AG04450 (cell line): ENCODE measurements around the gene TMEM161A. TPM values are rescaled to one million over a fixed set of nuclear protein-coding genes. Genes with fewer than 3 reads are reported as not detected.
"Not testable (repeated sequence)": the region's sequence is repeated elsewhere in the genome, so short reads cannot be mapped to it uniquely, and the experiment has no call there.

Source experiments
- CTCF ChIA-PET: fragments of 300-600, 350-600 bp; formaldehyde crosslinking; extraction: SDS; loops from one replicate; lab custom pipeline; 2022; ENCODE audit warnings: antibody characterized with exemption, inconsistent platforms; lab: Charles Lee
- POLR2A ChIA-PET: fragments of 350-600 bp; formaldehyde crosslinking; extraction: SDS; loops from one replicate; lab custom pipeline; 2021; ENCODE audit warnings: antibody characterized with exemption, inconsistent platforms; lab: Yijun Ruan, JAX
- DNase-seq: peaks from one replicate; pipeline ENCODE4 v3.0.0-alpha.2; 2011; ENCODE audit warnings: low read depth, low spot score
- H3K27ac ChIP-seq: one replicate; pipeline ENCODE4 v1.5.1; 2012; ENCODE audit warnings: low read depth, low read length, control low read depth
- H3K27me3 ChIP-seq: one replicate; pipeline ENCODE4 v1.6.0; 2012; ENCODE audit warnings: low read length; ENCODE audit not compliant: control insufficient read depth, insufficient read depth
- H3K4me3 ChIP-seq: 2 replicates; pipeline ENCODE4 v1.5.1; 2011; ENCODE audit warnings: mild to moderate bottlenecking, low read depth, low read length, control low read depth
- H3K9me3 ChIP-seq: 2 replicates; pipeline ENCODE4 v1.5.1; 2012; ENCODE audit warnings: low read length; ENCODE audit not compliant: control insufficient read depth, insufficient read depth
- CTCF ChIP-seq: IDR thresholded peaks from 2 replicates; pipeline ENCODE4 v1.5.1; 2011; ENCODE audit warnings: low read depth, low read length, control low read depth, inconsistent platforms
- polyA plus RNA-seq: library from polyadenylated mRNA; depleted of rRNA; stranded (reverse); fragments of >200 nt; gene quantifications from 2 replicates; pipeline ENCODE4 v1.2.3, GENCODE V29; 2011

TMEM161A gene
- polyA plus RNA-seq, 1 experiment: 16.0 TPM

GRCh38 chr19:19111136-19111835, 27.0 kb downstream of the TMEM161A start:
- CTCF ChIA-PET: no interaction called here
- Histone ChIP-seq H3K9me3 (no peaks in the 10 kb centered on the region), H3K27me3 (no peaks in the 10 kb centered on the region), H3K4me3 (no peak overlapping the region), H3K27ac (no peak overlapping the region)
- POLR2A ChIA-PET: no interaction called here
- DNase-seq: no peak
- TF ChIP-seq CTCF: no peak

DNA sequence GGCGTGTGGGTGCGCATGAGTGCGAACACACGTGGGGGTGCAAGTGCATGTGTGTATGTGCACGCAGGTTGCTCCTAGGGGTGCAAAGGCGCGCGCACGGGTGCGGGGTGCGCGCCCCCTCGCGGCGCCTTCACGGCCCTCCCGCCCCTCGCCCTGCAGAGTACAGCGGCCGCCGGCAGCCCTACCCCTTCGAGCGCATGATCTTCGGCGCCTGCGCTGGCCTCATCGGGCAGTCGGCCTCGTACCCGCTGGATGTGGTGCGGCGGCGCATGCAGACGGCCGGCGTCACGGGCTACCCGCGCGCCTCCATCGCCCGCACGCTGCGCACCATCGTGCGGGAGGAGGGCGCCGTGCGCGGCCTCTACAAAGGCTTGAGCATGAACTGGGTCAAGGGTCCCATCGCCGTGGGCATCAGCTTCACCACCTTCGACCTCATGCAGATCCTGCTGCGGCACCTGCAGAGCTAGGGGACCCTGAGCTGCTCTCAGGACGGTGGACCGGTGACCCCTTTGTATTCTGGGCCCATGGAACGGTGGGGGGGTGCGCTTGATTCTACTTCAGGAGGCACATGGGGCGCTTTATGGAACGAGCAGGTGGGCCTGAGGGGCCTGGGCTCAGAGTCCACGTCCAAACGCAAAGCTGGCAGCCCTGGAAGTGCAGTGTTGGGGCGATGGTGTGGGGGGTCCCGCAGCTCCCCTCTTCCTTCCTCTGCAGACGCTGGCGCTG, 27.7 kb downstream of the TMEM161A start:
- ChIA-PET POLR2A (no interaction called here), CTCF (no interaction called here)
- peak; percentile 38 for TF ChIP-seq CTCF
- H3K9me3 ChIP-seq: no peaks in the 10 kb centered on the region
- H3K4me3 ChIP-seq: no peak overlapping the region
- no peak overlapping the region for H3K27ac ChIP-seq
- H3K27me3 ChIP-seq: no peaks in the 10 kb centered on the region
- DNase-seq: no peak

GRCh38 chr19:19109601-19110000, 28.7 kb downstream of the TMEM161A start:
- Histone ChIP-seq H3K27me3 (no peaks in the 10 kb centered on the region), H3K4me3 (no peak overlapping the region), H3K27ac (peak overlapping the region; percentile 39), H3K9me3 (no peaks in the 10 kb centered on the region)
- ChIA-PET CTCF (no interaction called here), POLR2A (interaction anchor here (0.5 kb wide), 1 partner anchor 13 kb away, joined by 5 read pairs; no protein-coding TSS in a partner anchor)
- peak; percentile 7 for DNase-seq
- no peak for TF ChIP-seq CTCF

GRCh38 chr19:19107654-19108053, 30.6 kb downstream of the TMEM161A start:
- Histone ChIP-seq H3K9me3 (no peaks in the 10 kb centered on the region; the same call in 1 of the 2 replicates), H3K27me3 (no peaks in the 10 kb centered on the region), H3K27ac (no peak overlapping the region), H3K4me3 (no peak overlapping the region)
- POLR2A ChIA-PET: no interaction called here
- no peak for TF ChIP-seq CTCF
- DNase-seq: no peak
- CTCF ChIA-PET: interaction anchor here (0.6 to 0.8 kb wide), 2 partner anchors 31 to 83 kb away, joined by 3 read pairs; no protein-coding TSS in a partner anchor

- CTCF ChIA-PET: interaction anchor here (2.0 kb wide), 1 partner anchor 9 kb away, joined by 6 read pairs; no protein-coding TSS in a partner anchor
Measured at GRCh38 chr19:19106938-19107337, 31.3 kb downstream of the TMEM161A start.

More at GRCh38 chr19:19106938-19107337, 31.3 kb downstream of the TMEM161A start:
- POLR2A ChIA-PET, DNase-seq, H3K27ac ChIP-seq, H3K27me3 ChIP-seq, H3K9me3 ChIP-seq, H3K4me3 ChIP-seq: not testable (repeated sequence)
